ENCODE results near the gene GNAZ.
A peak's percentile ranks its signal among the peaks of the same experiment; 100 is the strongest.

GNAZ gene

DNA sequence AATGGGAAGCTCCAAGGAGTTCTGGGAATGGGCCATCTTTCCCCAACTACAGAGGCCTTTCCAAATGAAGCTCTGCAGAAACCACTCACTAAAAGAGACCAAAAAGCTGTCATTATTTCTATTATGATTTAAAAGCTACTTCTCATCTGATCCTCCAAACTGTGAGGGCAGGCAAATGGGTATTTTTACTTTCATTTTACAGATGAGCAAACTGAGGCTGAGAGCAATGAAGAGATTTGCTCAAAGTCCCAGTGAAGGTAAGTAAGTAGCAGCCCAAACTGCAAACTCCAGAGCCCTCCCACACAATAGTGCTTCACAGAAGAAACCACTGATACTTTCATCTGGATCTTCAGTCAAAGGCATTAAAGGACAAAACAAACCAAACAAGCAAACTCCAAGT is 70.1 kb downstream of the GNAZ start:
- no peak for DNase-seq

DNA sequence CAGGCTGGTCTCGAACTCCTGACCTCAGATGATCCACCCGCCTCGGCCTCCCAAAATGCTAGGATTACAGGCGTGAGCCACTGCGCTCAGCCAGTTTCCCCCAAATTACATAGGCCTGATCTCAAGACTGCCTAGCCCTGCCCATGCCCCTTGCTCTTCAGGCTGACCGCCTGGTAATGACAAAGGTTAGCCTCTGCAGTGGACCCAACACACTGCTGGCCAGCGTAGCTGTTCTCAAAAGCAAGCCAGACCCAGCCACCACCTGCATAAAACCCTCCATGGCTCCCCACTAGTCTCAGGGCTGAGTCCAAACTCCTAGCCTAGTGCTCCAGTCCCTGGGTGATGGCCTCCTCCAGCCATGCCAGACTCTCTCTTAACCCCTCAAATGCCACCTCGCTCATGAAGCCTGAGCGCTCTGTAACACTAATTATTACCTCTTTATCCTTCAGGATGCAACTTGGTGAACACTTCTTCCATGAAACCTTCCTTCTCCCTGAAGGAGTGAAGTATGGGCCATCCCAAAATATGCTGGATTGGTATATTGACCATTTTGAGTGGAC is 72.3 kb downstream of the GNAZ start:
- DNase-seq: no peak

DNA sequence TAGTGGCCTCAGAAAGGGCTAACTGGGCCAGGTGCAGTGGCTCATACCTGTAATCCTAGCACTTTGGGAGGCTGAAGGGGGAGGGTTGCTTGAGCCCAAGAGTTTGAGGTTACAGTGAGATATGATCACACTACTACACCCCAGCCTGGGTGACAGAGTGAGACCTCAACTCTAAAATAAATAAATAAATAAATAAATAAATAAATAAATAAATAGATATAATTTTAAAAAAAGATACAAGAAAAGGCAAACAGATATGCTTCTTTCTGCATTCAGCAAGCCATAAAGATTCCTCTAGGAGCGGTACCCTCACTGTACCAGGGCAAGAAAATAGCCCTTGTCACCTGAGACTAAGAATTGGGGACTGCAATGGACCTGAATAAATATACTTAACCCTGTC is 72.8 kb downstream of the GNAZ start:
- no peak for DNase-seq

DNA sequence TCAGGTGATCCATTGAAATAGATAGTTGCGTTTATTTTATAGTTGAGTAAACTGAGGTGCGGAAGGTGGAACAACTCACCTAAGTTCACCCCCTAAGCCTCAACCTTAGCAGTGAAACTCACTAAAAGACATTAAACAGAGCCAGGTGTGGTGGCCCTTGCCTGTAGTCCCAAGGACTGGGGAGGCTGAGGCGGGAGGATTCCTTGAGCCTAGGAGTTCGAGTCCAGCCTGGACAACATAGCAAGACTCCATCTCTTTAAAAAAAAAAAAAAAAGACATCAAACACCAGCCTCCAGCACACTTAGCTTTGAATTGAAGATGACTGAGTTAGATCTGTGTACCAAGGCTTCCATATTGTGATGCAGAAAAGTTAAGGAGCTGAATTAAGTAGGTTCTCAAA is 74.1 kb downstream of the GNAZ start:
- no peak for DNase-seq

DNA sequence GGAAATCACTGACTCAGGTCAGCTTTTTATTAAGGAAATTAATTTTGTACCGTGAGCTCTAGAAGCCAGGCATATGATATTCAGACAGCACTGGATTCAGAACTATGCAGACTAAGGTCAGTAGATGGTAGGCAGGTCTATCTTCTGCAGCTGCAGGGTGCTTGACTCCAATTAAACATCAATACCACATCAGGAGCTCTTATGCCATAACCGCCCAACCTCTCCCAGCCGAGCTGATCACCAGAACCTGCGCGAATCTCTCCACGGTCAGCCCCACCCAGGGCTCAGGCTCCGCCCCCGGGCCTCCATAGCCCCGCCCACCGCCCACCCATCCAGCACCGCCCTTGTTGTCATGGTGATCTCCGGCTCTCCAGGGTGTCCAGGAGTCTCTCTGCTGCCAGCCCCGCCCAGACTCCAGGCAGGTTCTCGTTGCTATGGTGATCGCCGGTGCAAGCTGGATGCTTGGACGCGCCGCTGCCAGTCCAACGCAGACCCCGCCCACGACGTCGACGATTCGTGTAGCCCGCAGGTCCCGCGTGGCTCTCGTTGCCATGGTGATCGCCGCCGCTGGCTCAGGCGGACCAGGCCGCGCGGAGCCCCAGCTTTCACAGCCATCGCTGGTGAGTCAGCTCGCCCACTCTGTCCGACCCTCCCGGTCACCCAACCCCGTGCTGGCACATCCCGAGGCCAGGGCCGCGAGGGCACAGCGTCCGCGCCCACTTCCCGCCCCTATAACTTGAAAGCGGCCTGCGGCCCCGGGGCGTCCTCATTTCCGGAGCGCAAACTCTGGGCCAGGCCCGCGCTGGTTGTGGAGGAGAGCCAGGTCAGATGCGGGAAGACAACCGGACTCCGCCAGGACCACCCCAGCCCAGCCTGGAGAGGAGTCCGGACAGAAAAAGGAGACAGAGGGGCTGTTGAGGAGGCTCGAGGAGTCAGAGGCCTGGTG is 74.9 kb downstream of the GNAZ start, which contains the start of gene RAB36:
RAB36 (plus strand) TSS at position 546 of the 946 bp plus-strand sequence. CDS start 1,140 bp downstream, outside the sequence.
- peak; percentile 97 to 99 for DNase-seq

DNA sequence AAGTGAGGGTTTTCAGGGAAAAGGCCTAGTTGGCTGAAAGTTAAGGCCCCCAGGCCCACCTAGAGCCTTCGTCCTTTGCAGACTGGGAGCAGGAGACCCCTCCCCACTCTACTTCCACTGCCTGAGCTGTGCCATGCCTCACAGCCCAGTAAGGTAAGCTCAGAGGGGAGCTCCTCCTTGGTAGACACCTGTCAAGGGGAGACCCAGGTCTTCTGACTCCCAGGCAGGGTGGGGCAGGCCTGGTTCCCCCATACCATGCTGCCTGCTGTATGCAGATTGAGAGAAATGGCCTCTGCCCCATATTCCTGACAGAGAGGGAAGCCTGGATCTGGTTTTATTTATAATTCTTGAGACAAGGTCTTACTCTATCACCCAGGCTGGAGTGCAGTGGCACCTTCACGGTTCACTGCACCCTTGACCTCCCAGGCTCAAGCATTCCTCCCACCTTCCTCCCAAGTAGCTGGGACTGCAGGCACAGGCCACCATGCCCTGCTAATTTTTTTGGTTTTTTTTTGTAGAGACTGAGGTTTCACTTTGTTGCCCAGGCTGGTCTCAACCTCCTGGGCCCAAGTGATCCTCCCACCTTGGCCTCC is 75.7 kb downstream of the GNAZ start:
- no peak for DNase-seq

DNA sequence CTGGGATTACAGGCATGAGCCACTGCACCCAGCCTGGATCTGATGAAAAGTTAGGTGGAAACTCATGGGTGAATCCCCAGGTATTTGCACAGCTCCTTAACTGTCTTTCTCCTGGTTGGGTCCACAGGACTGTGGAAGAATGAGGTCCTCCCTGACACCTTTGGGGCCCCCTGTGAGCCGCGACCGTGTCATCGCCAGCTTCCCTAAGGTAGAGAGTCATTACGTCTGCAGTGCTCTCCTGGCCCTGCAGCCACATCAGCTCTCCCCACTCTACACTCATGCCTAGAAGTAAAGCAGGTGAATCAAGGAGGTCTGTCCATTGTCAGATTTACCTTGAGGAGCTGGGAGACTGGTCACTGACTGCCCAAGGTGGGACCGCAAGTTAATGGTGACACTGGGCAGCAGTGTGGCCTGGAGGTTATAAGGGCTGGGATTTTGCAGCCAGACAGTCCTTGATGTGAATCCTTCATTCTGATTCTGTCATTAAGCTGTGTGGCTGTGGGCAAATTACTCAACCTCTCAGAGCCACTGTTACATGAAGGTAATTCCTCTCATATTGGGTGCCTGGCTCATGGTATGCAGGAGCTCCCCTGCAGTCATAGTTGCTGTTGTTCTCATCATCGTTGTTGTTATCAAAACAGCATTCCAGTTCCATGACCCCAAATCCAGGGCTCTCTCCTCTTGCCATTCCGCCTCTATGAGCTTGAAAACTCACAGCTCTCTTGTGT is 76.3 kb downstream of the GNAZ start:
- no peak for DNase-seq

DNA sequence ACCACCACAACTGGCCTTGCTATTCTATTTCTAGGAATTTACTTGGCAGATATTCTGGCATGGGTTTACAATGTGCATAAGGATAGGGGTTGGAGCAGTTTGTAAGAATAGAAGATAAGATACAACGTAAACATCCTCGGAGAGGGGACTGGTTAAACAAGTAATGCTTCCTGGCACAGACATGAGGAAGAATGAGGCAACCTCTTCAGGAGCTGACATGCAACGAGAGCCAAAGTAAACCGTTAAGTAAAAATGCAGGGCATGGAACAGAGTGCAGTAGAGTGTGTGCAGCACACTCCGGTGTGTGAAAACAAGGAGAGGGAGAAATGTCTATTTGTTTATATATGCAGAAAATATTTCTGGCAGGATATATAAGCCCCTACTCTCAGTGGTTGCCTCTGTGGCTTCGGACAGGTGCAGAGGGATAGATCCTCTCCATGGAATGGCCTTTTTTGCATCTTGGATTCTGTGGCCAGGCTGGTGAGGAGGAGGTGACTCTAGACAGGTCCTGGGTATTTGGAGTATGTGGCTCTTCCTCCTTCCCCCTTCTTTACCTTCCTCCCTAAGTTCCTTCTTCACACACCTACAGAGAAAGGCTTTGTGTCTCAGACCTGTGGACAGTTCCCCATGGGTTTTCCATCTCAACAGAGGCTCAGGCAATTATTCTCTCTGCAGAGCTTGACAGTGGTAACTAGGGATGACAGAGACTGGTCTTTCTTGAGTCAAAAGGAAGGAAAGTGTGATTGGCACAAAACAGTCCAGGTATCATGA is 77.5 kb downstream of the GNAZ start:
- no peak for DNase-seq

DNA sequence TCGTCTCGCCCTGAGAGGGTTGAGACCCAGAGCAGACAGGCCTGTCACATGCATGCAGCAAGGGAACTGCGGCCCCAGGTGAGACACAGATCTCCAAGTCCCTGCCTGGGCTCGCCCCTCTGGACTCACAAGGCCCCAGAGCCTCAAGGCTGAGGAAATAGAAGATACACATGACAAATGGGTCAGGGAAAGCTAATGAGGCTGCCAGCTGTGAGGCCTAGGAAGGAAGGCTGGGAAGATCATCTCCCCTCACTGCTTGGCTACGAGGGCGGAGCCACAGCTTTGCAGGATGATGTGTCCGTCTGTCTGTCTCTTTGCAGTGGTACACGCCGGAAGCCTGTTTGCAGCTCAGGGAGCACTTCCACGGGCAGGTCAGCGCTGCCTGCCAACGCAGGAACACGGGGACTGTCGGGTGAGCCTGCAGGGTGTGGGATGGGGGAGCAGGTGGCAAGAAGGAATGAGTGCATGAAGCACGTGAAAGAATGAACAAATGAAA is 79.5 kb downstream of the GNAZ start:
- no peak for DNase-seq

DNA sequence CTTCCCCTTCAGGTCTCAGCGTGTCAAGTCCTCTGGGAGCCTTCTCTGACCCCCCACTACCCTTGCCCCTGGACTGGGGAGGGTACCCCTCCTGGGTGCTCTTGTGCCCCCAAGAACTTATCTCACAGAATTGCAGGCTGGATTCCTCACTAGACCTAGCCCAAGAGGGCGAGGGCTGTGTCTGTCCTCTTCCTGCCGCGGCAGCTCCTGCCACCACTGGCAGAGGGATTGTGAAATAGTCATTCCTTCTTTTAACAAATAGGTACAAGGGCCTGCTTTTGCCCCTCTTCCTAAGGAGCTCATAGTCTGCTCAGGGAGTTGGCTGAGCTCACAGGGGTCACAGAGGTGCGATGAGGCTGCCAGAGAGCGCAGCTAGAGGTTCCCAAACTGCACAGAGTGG is 80.4 kb downstream of the GNAZ start:
- no peak for DNase-seq

DNA sequence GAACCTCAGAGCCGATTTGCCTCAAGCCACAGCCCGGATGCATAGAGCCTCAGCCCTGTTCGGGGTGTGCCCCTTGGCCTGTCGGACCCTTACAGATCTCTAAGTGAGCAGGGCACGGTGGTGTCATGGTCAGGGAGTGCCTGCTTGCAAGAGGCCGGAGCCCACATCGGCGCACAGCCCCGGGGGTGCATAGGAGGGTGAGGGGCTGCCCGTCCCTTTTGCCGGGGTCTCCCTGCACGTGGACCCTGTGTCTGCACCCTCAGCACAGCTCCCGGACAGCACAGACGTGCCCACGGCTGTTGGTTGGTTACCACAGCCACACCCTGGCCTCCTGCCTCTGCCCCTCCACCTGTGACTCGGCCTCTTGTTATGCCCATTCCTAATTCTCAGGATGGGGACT is 81.5 kb downstream of the GNAZ start:
- DNase-seq: no peak

DNA sequence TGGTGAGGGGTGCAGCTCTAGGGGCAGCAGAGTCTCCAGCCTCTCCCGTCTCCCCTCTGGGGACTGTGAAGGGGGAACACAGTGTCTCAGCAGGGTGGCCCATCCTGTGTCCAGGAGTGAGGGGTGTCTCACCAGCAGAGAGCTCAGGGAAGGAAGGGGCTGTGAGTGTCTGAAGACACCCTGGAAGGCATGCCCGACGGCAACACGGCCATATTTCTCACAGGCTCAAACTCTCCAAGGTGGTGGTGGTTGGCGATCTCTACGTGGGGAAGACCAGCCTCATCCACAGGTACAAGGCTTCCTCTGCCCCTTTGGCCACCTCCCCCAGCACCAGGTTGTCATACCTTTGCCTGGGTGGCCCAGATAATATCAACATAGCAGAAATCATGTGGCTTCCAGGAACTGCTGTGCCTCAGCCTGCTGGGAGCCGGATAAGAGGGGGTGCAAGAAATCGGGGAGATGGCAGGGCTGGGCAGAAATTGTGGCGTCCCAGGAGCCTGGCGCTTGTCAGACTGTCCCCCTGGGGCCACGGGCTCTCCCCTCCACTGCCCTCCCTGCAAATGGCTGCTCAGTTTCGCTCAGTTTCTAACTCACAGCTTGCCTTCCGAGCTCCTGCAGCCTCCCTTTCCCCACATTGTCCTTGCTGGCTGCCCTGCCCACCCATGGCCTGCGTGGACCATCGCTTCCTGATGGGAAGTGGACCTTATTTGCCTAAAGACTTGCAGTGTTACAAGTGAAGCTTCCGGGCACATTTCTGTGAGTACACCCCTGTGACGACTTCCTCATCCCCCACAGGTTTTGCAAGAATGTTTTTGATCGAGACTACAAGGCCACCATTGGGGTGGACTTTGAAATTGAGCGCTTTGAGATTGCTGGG is 82.2 kb downstream of the GNAZ start:
- no peak for DNase-seq

DNA sequence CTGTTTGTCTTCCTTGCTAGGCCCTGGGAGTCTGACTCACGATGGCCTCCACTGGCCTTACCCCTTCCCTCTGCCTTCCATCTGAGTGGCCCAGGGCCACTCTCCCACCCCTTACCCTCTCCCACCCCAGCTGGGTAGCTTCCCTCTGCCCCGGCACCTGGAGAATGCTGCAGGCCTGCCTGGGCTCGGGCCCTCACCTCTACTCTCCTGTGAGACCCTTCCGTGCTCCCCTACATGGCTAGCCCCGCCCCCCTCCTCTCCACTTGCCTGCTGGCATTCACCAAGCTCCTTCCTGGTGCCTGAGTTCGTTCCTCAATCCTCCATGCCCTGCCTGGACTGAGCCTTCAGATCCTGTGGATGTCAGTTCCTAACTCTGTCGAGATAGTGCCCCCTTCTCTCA is 83.7 kb downstream of the GNAZ start:
- DNase-seq: no peak

DNA sequence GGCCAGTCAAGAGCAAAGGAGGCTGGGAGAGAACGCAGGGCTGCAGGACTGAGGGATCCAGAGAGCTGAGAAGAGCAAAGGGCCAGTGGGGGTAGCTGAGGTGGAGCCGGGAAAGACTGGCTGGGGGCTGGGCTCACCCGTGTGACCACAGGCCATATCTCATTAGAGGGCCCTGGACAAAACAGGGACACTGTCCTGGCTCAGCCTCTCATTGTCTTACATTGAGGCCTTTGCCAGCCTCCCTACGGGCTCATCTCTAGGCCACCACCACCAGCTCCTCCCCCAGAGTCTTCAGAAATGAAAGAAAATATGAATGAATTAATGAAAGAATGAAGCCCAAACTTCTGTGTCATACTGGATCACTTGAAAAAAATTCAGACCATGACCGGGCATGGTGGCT is 84.1 kb downstream of the GNAZ start:
- no peak for DNase-seq

DNA sequence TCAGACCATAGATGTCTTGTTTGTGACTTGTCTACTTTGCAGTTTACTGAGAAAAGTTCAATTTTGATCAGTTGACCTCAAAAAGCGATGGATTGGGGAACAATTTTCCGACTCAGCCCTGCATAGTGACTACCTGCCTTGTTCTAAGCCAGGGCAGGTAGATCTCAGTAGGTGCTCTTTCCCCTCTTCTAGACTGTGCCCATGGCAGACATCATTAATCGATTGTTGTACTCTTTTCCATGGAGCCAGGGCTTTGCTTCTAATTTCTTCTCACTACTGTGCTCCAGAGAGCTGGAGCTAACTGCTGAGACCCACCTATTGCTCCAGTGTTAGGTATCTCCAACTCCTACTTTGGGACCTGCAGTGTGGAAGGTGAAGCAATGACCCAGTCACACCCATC is 84.8 kb downstream of the GNAZ start:
- DNase-seq: no peak

DNA sequence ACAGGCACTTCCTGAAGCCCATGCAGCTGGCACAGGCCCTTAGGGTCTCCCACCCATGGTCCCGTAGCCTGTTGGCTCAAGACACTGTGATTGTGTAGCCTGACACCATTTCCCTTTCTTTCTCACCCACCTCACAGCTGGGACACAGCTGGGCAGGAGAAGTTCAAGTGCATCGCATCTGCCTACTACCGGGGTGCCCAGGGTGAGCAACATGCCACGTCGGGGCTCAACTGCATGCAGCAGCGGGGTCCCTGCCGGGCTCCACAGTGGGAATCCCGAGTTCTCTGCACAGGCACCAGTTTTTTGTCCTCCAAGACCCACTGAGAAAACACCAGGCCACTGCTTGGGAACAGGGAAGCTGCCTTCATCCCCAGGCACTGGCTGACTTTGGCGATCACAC is 85.5 kb downstream of the GNAZ start:
- DNase-seq: no peak

DNA sequence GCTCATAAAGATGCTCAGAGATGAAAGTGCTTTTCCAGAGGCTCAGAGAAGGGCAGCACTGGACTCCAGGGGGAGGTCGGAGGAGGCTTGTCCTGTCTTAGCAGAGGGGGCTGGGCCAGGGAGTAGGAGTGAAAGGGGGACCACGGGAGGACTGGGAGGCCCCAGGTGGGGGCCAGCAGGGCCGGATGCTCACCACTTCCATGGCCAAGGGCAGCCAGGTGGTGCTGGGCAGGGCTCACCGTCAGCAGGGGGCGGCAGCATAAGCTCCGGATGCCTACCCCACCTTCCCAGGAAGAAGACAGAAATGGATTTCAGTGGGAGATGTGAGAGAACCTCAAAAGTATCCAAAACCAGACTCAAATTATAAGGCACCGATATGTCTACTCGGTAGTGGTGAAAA is 86.0 kb downstream of the GNAZ start:
- no peak for DNase-seq

DNA sequence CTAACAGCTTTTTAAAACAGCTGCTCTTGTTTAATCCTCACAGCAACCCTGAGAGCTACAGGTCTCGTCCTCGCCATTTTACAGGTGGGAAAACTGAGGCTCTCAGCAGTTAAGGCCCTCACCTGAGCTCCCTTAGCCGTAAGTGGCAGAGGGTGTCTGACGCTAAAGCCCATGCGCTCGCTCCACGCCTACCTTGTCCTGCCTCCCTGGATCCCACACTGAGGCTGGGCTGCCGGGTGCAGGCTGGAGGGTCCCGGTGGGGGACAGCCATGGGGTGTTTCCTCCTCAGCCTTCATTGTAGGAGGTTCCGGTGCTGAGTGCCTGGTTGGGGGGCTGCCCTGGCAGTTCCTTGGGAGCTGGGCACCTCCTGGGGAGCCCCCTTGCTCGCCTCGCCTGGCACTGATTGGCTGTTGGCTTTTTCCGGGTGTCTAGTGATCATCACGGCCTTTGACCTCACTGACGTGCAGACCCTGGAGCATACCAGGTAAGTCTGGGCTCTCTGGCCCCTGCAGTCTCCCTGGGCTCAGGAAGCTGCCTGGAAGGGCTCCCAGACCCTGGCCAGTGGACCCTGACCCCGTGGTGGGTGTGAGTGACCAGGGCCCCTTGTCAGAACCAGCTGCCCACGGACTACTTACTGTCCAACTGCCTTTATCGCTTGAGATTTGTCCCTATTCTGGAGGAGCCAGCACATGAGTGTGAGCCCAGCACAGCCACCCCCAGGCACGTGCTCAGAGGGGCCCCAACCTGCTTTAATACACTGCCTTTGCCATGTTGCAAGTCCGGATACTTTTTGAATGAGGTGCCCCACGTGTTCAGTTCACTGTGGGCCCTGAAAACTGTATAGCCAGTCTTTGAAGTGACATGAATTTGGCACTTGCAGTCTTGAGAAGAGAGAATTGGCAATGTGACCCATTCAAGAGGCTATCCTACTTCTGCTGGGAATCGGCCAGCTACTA is 87.5 kb downstream of the GNAZ start:
- DNase-seq: no peak

DNA sequence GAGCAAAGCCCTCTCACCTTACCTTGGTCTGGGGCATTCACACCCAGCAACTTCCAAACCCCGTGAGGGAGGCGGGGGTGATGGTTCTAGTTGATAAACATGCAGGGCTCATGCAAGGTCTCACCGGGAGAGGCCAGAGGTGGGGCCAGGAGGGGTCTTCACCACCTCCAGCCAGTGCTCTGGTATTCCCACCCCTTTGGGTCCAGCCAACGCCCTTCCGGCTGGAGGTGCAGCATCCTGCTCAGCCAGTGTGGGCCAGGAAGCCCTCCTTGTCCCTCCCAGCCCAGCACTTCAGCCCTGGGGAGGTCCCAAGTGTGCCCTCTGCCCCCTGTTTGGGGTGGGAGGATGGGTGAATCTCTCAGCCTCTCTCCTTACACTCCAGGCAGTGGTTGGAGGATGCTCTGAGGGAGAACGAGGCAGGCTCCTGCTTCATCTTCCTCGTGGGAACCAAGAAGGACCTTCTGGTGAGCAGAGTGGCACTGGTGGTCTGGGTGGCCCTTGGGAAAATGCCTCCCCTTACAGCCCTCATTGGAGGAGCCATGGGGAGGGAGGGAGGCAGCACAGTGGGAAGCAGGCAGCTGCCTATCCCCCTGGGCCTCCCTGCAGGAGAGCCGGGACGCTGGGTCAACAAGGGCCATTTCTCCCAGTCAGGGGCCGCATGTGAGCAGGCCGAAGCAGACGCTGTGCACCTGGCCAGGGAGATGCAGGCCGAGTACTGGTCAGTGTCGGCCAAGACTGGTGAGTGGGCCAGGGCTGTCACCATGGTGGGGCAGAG is 88.4 kb downstream of the GNAZ start:
- DNase-seq: no peak
